ENCODE results near the gene MPEG1.

MPEG1 gene

DNA sequence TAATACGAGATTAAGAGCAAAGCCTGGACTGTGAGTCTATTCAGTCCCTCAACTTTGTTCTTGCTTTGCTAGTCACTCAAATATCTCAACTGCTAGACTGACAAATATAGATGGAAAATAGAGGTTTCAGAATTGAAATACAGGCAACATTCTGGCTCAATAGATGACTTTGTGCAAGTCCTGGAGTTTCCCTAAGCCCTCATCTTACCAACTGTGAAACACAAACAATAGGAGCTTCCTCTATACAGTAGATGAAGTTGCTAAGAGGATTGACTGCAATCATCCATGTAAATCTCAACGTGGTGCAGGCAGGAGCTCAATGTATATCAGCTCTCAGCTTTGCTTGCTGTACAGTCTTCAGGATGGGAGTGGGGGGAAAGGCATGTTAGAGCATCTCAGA is 6.2 kb upstream of the MPEG1 start:
- no peak for DNase-seq (ENCODE audit: low read depth, low spot score)

GRCh38 chr11:59218319-59218718 is 5.6 kb upstream of the MPEG1 start:
- no peak for DNase-seq (ENCODE audit: low read depth, low spot score)

- no peak for DNase-seq (ENCODE audit: low read depth, low spot score)
Observed at GRCh38 chr11:59216641-59217564, 4.2 kb upstream of the MPEG1 start.

- no peak for DNase-seq (ENCODE audit: low read depth, low spot score)
Observed at GRCh38 chr11:59214141-59214893, 1.6 kb upstream of the MPEG1 start.

GRCh38 chr11:59212222-59212621 is 505 bp downstream of the MPEG1 start:
- no peak for DNase-seq (ENCODE audit: low read depth, low spot score)

GRCh38 chr11:59208956-59209355 is 3.8 kb downstream of the MPEG1 start:
- no peak for DNase-seq (ENCODE audit: low read depth, low spot score)

GRCh38 chr11:59207988-59208451 is 4.7 kb downstream of the MPEG1 start:
- DNase-seq (ENCODE audit: low read depth, low spot score): no peak

- DNase-seq (ENCODE audit: low read depth, low spot score): no peak
Observed at GRCh38 chr11:59206635-59207034, 6.1 kb downstream of the MPEG1 start.

DNA sequence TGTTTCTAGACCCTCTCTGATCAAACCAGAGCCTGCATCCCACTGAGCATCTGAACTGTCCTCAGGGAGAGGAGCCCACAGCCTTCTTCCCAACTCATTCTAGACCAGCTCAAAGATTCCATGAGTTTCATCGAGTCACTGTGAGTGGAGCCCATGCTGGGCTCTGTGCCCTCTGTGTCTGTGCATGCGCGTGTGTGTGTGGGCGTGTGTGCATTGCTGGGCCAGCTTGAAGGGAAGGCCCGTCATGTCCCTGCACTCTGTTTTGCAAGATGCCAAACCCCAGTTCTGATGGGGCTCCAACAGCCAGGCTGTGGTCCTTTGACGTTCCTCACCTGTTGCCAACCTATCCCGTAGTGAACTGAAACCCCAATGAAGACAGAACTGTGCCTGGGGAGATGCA is 7.1 kb downstream of the MPEG1 start:
- DNase-seq (ENCODE audit: low read depth, low spot score): no peak

- no peak for DNase-seq (ENCODE audit: low read depth, low spot score)
Observed at GRCh38 chr11:59204746-59205145, 8.0 kb downstream of the MPEG1 start.

DNA sequence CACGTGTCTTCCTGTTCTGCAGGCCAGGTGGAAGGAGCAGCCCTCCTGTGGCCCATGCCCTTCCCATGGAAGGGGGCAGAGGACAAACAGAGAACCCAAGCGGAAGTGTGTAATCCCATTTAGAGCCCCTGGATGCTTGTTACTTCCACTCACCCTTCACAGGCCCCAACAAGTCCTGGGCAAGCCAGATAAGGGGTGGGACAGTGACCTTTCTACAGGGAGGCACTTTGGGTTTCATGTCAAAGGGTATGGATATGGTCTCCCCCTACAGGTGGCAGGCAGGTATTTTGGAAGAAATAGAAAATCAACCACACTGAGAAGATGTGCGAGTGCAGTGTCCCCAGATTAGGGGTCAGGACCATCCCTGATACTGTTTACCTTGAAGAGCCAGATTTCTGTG is 11.4 kb downstream of the MPEG1 start:
- no peak for DNase-seq (ENCODE audit: low read depth, low spot score)

DNA sequence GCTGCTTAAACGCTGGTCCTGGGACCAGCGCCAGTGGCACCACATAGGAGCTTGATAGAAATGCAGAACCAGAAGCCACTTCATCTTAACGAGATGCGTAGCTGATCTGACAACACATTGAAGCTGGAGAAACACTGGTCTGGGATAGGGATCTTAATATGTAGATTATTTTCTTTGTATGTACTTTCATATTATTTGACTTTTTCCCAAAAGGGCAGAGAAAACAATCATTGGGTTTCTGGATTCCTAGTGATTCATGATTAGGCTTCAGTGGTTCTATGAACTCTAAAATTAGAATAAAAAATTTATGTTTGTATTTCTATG is 12.3 kb downstream of the MPEG1 start:
- no peak for DNase-seq (ENCODE audit: low read depth, low spot score)

DNA sequence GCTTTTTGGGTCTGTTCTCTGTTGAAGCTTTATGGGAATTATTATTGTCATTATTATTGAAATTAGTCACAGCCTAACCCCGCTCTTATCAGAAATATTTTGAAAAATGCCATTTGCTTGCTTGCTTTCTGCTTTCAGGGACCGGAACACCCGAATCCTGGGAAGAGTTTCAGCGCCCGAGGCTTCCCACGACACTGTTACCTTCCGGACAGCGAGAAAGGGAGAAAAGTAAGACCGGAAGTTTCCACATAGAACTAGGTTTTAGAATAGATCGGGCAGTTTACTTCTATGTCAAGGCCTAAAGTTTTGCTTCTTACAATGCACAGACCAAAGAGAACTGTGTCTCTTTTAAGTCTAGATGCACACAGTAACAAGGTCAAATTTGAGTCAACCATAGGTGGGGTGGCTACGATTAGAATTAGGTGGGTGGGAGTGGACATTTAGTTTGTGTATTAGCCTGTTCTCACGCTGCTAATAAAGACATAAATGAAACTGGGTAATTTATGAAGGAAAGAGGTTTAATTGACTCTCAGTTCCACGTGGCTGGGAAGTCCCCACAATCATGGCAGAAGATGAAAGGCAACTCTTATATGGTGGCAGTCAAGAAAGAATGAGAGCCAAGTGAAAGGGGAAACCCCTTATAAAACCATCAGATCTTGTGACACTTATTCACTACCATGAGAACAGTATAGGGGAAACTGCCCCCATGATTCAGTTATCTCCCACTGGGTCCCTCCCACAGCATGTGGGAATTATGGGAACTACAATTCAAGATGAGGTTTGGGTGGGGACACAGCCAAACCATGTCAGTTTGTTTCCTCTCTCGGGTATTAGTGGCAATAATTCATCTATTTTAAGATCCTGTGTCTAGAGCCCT is 12.9 kb downstream of the MPEG1 start:
- no peak for DNase-seq (ENCODE audit: low read depth, low spot score)

DNA sequence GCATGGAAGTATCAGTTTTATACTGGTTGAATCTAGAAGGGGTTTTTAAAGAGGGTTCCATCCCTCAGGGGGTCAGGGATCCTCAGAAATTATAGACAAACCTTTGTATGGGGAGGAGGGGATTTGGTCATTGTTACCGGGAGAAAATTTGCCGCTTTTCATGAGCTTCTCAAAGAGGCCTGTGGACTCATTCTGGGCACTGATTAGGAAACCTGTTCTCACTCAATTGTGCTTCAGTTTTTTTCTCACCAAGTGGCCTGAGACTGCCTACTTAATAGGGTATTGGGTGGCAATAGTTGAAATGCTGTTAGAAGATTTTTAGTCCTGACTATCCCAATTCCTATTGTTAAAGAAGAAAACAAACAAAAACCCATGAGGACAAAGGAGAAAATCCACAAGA is 14.0 kb downstream of the MPEG1 start:
- DNase-seq (ENCODE audit: low read depth, low spot score): no peak

GRCh38 chr11:59197991-59198390 is 14.7 kb downstream of the MPEG1 start:
- no peak for DNase-seq (ENCODE audit: low read depth, low spot score)

DNA sequence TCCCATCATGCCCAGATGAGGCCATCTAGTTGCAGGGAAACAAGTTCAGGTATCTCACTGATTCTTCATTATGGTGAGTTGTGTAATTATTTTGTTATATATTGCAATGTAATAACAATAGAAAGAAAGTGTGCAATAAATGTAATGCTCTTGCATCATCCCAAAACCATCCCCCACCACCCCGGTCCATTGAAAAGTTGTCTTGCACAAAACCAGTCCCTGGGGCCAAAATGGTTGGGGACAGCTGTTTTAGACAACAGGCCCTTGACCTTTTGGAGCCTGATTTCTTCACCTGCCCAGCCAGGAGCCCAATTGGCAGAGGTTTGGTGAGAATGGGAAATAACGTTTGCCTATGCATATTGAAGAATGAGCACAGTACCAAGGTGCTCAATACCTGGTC is 15.9 kb downstream of the MPEG1 start:
- DNase-seq (ENCODE audit: low read depth, low spot score): no peak

- no peak for DNase-seq (ENCODE audit: low read depth, low spot score)
Observed at GRCh38 chr11:59195586-59195985, 17.1 kb downstream of the MPEG1 start.

GRCh38 chr11:59193587-59194130 is 19.1 kb downstream of the MPEG1 start:
- no peak for DNase-seq (ENCODE audit: low read depth, low spot score)

- no peak for DNase-seq (ENCODE audit: low read depth, low spot score)
Observed at GRCh38 chr11:59192446-59193020, 20.2 kb downstream of the MPEG1 start.

DNA sequence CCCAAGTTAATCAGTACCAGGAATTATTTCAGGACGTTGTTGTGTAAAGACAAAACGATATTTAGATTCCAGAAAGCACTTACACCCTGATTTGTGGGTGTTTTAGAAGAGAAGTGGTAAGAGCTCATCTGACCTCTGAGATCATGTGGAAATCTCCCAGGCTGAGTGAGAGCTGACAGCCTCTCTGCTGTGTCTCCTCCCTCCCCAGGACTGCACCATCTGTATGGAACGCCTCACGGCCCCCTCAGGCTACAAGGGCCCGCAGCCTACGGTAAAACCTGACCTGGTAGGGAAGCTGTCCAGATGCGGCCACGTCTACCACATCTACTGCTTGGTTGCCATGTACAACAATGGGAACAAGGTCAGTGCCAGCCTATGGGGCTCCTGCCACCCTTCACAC is 20.8 kb downstream of the MPEG1 start:
- DNase-seq (ENCODE audit: low read depth, low spot score): no peak

DNA sequence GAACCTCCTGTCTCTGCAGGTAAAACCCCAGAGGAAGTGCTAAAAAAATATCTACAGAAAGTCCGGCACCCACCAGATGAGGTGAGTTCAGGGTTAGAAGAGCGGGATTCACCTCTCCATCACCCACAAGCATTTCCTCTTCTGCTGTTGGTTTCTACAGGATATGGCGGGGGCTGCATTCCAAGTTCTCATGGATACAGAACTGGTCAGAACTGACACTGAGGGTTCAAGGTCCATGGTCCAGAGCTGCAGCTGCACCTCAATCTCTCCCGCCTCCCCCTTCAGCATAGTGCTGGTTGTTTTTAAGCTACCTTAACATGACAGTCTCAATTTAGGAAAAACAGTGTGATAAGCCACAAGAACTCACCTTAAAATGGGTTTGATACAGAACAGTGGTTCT is 21.6 kb downstream of the MPEG1 start:
- no peak for DNase-seq (ENCODE audit: low read depth, low spot score)

Data from activated naive CD8-positive, alpha-beta T cell treated with anti-CD3 and anti-CD28 coated beads, Interleukin-2, amount 50 U/mL, for 16 hours (primary cell).